ENCODE data around the gene TRAF3.

Gene TRAF3

DNA sequence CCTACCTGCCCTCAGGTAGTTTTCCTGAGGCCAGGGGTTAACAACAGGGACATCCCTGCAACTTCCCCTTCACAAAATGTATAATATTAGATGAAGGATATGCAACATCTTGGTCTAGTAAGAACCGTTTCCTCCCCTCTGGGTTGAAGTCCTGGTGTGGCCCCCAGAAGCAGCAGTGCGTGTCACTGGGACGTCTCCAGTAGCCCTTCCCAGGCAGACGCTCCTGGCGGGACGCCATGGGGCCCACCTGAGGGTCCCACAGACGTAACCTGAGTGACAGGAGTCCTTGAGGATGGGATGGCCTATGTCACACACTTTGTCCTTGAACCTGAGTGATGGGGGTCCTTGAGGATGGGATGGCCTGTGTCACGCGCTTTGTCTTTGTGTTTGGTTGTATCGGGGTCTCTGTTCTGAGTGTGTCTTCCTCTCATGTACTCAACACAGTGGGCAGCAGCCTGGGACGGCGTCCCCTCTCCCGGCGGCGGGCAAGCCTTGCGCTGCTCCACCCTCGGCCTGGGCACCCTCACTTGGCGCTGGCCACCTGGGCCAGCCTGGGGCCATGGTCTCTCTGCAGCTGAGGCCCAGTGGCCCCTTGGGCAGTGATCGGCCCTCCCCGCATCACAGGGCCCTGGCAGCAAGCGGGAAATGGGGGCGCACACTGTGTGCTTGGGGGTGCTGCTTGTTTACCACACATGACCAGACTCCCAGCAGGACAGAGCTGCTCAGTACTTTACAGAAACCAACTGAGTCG lies 130.9 kb downstream of the TRAF3 start:
- DNase-seq (ENCODE audit: low read depth in 2 of 2) = no peak

DNA sequence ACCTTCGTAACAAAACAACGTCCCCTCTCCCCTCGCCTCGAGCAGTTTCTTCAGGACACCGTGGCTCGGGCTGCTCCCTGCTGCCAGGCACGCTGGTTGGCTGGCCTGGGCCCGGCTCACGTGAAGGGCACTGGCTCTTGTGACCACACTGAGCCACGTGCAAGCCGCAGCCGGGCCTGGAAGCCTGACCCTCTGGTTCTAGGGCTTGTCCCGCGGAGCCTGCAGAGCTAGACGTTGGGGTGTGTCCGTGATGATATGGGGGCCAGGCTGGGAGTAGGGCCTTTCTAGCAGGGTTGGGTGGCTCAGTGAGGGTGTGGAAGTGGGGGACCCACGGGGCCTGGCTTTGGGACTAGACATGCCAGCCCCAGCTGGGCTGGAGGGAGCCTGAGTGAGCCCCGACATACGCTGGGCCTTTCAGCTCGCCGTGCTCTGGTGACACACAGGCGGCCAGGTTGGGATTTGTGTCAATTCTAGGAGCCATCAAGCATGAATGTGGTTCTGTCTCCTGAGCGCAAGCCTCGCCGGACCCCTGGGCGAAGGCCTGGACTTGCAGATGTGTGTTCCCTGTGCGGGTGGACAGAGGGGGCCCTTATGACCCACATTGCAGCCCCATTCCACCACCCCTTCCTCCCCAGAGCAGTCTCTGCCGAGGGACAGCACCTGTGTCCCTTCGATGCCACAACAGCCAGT lies 131.7 kb downstream of the TRAF3 start:
- DNase-seq (ENCODE audit: low read depth in 2 of 2) = no peak

DNA sequence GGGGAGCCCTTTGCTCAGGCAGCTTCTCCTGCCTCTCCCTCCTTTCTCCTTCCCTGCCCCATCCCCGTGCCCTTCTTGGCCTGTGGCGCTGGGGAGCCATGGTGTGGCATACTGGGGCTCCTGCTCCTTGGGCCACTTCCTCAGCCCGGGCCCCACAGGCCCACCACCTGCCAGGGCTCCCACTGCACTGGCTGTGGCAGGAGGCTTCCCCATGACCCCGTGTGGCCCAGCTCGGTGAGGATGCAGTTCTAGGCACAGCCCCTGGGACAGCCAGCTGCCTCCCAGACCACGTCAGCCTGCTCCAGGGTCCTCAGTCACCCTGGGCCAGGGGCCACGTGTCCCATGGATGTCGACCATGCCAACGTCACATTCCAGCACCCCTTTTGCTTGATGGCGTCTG lies 132.2 kb downstream of the TRAF3 start:
- no peak for DNase-seq (ENCODE audit: low read depth in 2 of 2)

DNA sequence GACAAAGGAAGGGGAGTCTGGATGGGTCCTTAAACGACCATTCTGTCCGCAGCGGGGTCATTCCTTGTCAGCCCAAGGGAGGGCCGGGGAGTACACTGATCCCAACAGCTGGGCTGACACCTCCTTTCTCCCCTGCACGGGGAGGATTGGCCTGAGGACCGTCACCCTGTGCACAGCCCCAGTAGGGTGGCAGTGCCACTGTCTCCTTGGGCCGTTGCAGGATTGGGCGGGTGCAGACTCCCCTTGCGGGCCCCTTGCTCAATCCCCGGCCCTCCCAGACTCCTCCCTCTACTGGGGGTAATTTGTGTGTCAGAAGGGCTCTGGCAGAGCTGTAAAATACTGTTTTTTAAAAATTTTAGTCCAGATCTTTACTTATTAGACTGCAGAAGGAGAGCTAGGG lies 132.7 kb downstream of the TRAF3 start:
- DNase-seq (ENCODE audit: low read depth in 2 of 2) = no peak

DNA sequence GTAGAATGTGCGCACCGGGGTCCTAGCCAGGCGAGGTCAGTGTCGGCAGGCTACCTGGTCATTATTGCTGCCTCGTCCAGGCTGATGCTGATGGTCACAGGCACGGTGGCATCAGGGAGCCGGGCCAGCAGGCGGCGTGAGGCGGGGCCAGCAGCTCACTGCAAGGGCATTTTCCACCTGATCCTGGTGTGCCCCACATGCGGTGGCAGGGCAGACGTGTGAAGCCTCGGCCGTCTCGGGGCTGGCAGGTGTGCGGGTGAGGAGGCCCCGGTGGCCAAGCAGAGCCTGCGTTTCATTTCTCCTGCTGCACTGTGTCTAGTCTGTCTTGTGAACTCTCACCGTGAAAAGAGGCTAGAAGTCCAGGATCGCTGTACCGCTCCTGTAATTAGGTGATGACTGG lies 133.2 kb downstream of the TRAF3 start:
- DNase-seq (ENCODE audit: low read depth in 2 of 2) = no peak

DNA sequence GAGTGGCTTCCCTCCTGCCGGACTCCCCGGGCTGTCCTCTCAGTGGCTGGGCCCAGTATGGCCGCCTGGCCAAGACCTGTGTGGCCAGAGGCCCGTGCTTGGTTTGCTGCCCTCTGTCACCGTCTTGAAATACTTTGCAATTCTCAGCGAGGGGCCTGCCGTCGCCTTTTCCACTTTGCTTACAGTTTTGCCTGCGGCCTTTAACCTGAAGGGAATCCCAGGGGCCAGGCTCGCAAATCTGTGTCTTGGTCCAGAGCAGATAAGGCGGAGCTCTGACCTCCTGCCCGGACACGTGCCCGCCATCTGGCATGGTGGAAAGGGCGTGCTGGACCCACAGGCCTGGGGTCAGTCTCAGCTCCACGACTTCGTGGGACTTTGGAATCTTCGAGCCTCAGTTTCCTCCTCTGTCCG lies 134.3 kb downstream of the TRAF3 start:
- DNase-seq (ENCODE audit: low read depth in 2 of 2) = no peak

DNA sequence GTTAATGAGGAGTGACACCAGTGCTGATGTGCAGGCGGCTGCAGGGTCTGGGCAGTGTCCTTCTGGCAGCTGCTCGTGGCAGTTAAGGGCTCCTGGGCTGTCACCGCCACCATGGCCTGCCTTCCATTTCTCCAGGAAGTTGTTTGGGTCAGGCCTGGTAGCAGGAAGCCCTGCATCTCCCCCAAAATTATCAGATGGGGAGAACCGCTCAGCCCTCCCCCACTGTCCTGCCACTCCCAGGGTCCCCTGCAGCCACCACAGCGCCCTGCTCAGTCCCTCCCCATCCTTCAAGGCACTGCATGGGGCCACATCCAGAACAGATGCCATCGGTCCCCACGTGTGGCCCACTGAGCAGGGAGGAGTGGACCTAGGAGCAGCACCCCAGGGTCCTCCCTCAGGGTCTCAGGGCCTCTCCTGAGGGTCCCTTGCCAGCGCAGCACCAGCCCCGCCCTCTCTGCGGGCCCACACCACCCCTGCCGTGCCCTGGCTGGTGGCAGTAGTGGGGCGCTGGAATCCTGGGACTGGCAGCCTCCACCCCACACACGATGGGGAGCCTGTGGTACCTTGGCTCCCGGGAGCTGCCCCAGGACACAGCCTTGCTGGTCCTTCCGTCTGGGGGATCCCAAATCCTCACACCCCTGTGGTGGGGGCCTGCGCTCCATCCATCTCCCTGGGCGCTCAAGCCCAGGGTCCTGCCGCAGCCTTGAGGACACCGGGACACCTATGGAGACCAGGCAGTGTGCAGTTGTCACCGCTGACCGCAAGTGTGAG lies 134.9 kb downstream of the TRAF3 start:
- DNase-seq (ENCODE audit: low read depth in 2 of 2) = no peak

DNA sequence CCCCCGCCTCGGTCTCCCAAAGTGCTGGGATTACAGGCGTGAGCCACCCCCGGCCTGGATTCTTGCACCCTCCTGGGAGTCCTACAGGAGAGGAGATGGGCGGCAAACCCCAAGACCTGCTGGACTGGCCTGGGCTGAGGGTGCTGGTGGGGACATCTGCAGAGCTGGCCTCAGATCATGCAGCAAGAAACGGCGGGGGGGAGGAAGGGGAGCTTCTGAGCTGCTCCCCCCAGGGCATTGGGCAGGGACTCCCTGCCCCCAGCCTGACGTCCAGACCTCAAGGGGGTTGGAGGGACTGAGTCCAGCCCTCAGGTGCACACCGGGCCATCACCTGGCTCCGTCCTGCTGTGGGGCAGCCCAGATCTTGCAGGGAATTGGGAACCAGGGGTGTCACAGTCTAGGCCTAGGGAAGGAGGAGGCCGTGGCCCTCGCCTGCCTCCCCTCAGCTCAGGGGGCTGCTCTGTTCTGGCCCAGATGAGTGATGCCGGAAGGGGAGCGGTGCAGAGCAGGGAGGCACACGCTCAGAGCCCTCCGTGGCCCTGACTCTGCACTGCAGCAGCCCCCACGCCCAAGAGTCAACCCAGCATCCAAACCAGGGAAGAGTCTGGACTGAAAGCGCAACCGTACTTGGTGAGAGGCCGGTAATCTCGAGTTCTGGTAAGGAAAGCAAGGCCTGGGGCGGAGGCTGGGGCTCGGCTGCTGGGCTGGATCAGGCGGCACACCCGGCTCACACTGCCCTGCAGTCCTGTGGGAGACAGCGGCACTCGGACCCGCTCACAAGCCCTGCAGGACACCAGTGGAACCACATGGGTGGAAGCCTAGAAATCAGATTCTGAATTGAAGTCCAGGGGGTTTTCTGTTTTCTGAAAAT lies 136.3 kb downstream of the TRAF3 start:
- no peak for DNase-seq (ENCODE audit: low read depth in 2 of 2)

DNA sequence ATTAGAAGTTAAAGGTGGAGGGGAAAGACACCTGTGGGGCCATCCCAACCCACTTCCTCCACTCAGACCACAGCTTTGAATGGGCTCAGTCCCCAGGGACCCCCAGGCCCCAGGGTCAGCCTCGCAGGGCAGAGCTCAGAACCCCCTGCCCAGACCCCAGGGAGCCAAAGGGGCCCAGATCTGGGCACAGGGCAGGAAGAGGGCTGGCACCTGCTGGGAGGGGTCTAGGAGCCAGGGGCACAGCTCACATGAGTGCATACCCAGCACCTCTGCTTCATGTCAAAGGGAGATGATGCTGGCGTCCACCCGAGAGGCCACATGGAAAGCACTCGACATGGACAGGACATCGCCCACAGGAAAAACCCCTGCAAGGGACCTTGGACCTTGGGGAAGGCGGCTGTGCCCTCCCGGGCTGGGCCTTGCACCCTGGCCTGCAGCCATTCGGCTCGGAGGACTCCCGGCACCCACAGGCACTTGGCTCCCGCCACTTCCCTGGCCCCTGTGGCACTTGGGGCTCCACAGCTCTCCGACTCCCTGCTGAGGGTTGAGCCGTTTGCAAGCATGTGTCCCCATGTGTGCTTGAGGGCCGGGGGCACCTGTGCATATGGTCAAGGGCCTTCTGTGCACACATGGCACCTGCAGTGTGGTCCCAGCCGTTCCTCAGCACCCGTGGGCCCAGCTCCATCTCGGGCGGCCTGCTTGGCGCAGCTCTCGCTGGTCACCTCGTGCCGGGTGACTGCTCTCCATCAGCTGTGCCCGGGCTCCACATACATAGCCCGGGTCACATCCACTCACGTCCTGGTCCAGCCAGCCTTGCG lies 137.4 kb downstream of the TRAF3 start:
- no peak for DNase-seq (ENCODE audit: low read depth in 2 of 2)

DNA sequence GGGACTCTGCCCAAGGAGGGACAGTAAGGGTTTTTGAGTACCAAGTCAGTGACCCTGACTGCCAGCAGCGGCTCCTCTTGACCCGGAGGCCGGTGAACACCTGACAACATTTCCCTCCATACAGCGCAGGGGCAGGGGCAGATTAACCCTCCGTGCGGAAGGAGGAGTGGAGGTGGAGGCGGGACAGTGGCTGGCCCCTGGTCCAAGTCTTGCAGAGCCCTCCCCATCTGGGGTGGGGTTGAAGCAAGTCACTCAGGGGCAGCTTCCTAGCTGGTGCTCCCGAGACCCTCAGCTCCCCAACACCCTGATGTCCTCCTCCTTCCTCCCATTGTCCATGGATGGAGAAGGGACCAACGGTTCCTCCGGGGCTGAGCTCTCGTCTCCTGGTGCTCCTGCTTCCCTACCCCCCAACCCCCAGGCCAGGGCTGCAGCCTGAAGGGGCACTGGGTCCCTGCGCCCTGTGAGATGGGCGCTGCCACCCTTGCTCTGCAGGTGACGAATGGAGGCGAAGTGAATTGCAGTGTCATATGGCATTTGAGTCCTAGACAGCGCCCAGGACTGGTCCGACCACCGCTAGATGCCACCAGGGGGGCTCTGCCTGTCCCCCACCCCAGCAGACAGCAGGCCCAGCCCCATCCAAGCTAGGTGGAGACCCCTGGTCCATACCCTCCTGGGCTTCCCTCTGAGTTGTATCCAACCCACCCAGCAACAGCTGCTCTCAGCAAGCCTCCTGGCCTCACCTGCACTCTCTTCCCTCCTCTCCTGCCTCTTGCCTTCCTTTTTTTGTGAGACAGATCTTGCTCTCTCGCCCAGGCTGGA lies 138.3 kb downstream of the TRAF3 start:
- no peak for DNase-seq (ENCODE audit: low read depth in 2 of 2)

DNA sequence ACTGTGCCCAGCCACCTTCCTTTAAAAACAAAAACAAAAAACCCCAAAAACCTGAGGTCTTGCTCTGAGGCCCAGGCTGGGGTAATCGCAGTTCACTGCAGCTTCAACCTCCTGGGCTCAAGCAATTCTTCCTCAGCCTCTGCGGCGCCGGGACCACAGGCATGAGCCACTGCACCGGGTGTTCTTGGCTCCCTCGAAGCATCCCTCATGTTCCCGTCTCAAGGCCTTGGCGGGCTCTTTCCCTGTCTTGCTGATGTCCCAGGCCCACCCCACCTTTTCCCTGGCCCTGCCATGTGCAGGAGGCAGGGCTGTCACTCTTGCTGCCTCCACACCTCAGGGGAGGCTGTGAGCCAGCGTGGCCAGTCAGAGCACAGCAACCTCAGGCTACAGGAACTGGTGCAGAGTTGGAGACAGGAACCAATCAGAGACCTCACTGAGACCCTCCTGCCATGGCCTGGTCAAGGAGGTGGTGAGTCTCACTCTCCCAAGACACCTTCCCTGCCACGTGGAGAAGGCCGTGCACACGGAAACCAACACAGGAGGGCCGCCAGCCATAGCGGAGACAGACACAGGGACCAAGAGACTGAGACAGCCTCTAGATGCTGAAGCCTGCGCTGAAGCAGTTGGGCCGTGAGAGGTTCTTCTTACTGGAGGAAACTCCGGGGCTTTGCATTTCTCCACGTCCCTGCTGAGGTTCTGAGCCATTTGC lies 139.3 kb downstream of the TRAF3 start:
- DNase-seq (ENCODE audit: low read depth in 2 of 2) = no peak

DNA sequence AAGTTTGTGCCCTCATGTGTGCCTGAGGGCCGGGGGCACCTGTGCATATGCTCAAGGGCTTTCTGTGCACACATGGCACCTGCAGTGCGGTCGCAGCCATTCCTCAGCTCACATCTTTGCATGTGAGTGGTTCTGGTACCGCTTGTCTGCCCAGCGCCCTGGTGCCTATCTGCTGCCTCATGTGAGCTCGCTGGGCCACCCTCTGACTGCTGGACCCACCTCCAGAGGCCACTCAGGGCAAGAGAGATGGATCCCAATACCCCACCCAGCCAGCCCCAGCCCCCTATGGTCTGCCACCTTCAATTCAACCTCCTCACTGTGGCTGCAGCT lies 139.8 kb downstream of the TRAF3 start:
- DNase-seq (ENCODE audit: low read depth in 2 of 2) = no peak

DNA sequence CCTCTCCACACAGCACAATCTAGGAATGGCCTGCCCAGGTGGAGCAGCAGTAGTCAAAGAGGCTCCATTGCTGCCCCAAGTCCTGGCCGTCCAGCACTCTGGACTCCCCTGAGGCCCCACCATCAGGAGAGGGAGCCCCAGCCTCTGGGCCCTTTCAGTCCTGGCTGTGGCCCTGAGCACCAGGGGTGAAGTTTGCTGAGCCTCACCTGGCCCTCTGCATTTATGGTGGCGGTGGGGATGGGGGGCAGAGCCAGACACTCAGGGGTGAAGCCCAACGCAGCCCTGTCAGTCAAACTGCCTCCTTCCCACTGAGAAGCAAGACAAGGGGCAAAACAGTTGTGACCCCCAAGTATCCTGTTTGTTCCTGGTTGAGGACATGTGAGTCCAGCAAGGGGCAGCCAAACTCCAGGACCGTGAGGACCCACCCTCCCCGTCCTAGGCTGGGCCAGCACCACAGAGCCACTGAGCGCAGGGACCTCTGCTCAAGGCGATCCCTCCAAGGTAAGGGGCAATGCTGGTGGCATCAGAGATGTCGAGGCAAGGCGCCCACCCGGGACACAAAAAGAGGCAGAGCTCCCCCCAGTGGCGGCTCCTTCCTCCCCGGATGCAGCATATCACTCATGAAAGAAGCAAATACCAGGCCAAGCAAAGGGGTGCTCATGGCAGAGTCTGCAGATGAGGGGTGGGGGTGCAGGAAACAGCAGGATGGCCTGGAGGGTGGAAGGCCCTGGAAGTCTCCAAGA lies 140.4 kb downstream of the TRAF3 start:
- peak; percentile 38 to 41 for DNase-seq (ENCODE audit: low read depth in 2 of 2)

DNA sequence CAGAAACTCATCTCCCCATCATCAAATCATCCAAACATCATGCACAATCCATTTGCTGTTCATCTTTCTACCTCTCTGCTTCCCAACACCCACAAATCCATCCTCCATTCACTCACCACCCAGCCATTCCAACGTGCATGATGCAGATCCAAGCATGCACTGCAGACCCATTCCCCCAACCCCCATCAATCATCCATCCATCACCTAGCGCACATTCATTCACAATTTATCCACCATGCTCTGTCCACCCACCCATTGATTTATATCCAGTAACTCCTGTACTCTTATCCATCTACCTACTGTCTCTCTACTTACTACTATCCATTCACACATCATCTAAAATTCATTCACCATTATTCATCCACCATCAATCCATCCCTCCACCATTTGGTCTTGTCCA lies 141.2 kb downstream of the TRAF3 start:
- DNase-seq (ENCODE audit: low read depth in 2 of 2) = no peak

DNA sequence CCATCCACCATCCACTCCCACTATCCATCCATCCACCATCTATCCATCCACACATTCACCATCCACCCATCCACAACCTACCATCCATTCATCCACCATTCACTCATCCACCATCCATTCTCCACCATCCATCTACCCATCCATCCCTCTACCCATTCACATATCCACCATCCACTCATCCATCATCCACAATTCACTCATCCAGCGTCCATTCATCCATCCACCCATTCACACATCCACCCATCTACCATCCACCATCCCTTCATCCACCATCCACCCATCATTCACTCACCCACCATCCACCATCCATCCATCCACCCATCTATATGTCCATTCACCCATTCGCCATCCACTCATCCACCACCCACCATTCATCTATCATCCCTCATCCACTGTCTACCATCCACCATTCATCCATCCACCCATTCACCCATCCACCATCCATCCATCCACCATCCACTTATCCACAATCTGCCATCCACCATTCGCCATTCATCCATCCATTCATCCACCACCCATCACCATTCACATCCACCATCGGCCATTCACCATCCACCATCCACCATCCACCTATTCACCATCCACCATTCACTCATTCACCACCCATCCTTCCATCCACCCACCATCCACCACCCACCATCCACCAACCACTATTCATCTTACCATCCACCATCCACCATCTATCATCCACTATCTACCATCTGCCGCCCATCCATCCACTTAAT lies 143.2 kb downstream of the TRAF3 start:
- no peak for DNase-seq (ENCODE audit: low read depth in 2 of 2)

DNA sequence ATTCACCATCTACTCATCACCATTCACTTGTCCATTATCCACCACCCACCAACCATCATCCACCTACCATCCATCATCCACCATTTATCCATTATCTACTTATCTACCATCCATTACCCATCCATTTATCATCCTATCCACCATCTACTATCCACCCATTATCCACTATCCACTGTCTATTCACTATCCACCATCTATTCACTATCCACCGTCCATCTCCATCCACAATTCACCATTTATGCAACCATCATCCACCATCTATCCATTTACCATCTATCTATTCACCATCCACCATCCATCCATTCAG lies 143.7 kb downstream of the TRAF3 start:
- DNase-seq (ENCODE audit: low read depth in 2 of 2) = no peak

DNA sequence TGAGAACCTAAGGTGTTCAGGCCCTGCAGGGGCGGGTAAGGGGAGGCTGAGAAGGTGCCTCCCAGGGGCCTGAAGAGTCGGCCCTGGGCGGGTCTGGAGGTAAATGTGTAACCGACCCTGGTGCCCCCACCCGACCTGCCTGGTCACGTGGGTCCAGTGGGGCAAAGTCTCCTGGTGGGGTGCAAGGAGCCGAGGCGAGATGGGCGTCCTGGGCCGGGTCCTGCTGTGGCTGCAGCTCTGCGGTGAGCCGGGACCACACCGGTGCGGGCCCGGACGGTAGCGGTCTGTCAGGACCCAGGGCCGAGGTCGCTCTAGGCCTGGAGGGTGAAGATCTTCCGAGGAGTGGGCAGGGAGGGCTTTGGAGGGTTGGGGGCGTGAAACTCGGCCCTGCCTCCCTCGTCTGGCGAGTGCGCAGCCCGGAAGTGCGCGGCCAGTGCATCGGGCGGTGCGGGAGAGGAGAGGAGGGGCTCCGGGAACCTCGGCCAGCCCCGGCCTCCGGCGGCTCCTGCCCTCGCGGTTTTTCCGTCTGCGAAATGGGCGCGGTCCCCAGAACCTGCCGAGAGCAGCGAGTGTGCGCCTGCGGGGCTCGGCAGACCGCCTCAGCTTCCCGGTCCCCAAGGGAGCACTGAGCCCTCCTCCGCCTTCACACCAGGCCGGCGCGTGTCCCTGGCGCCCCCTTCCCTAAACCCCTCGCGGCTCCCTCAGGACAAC lies 145.4 kb downstream of the TRAF3 start, which contains the start of gene AMN:
TSS of gene AMN (plus strand) at position 174 of the 711 bp plus-strand sequence. CDS start at position 200, 26 bp downstream.
- DNase-seq (ENCODE audit: low read depth in 2 of 2) = no peak

Data from stimulated activated CD8-positive, alpha-beta memory T cell treated with anti-CD3 and anti-CD28 coated beads, Interleukin-2, amount 100 ng/mL, for 1 hour (primary cell).